SK-N-SH treated with all-trans-retinoic acid at 6 μM for 48 hours (cell line): ENCODE data around the gene KLHDC10.

ENCODE experiments used
- ATAC-seq: fragments of 200-7000 bp; cut with Tn5 transposase; 3 replicates; pipeline ENCODE4 v1.9.1; 2020; ENCODE audit warnings: mild to moderate bottlenecking, moderate library complexity
- ARNTL ChIP-seq: fragments of 450-650 bp; formaldehyde crosslinking; IDR thresholded peaks from 2 replicates; pipeline ENCODE4 v1.5.0; 2020; ENCODE audit warnings: low read depth, mild to moderate bottlenecking, moderate library complexity, borderline replicate concordance
- BACH2 ChIP-seq: fragments of 250-450 bp; sonication (Bioruptor Pico); IDR thresholded peaks from 2 replicates; pipeline ENCODE4 v1.9.0; 2021; ENCODE audit warnings: mild to moderate bottlenecking, borderline replicate concordance
- CREB5 ChIP-seq: fragments of 250-450 bp; sonication (Bioruptor Pico); IDR thresholded peaks from 2 replicates; pipeline ENCODE4 v1.5.1; 2020; ENCODE audit warnings: low read depth, mild to moderate bottlenecking, moderate library complexity
- CSDC2 ChIP-seq: fragments of 250-450 bp; sonication (Bioruptor Pico); IDR thresholded peaks from 2 replicates; pipeline ENCODE4 v1.5.0; 2020; ENCODE audit warnings: mild to moderate bottlenecking, moderate library complexity
- CSRNP3 ChIP-seq: fragments of 250-450 bp; sonication (Bioruptor Pico); IDR thresholded peaks from 2 replicates; pipeline ENCODE4 v1.5.1; 2021; ENCODE audit warnings: mild to moderate bottlenecking, moderate library complexity
- ESRRG ChIP-seq: fragments of 250-450 bp; sonication (Bioruptor Pico); IDR thresholded peaks from 2 replicates; pipeline ENCODE4 v1.6.1; 2021; ENCODE audit warnings: mild to moderate bottlenecking
- GLIS3 ChIP-seq: fragments of 250-450 bp; sonication (Bioruptor Pico); IDR thresholded peaks from 2 replicates; pipeline ENCODE4 v1.5.0; 2020; ENCODE audit warnings: mild to moderate bottlenecking, moderate library complexity
- ISL1 ChIP-seq: fragments of 250-450 bp; sonication (Bioruptor Pico); IDR thresholded peaks from 2 replicates; pipeline ENCODE4 v2.1.2; 2022; ENCODE audit warnings: mild to moderate bottlenecking, moderate library complexity
- OSR1 ChIP-seq: fragments of 250-450 bp; sonication (Bioruptor Pico); IDR thresholded peaks from 2 replicates; pipeline ENCODE4 v1.8.0; 2022; ENCODE audit warnings: moderate library complexity, mild to moderate bottlenecking, inconsistent platforms
- PATZ1 ChIP-seq: fragments of 250-450 bp; sonication (Bioruptor Pico); IDR thresholded peaks from 2 replicates; pipeline ENCODE4 v1.8.0; 2020; ENCODE audit warnings: mild to moderate bottlenecking, moderate library complexity, borderline replicate concordance
- POU6F1 ChIP-seq: fragments of 250-450 bp; sonication (Bioruptor Pico); IDR thresholded peaks from 2 replicates; pipeline ENCODE4 v1.8.0; 2021; ENCODE audit warnings: low read depth, mild to moderate bottlenecking, moderate library complexity, borderline replicate concordance
- RARB ChIP-seq: fragments of 250-450 bp; sonication (Bioruptor Pico); IDR thresholded peaks from 2 replicates; pipeline ENCODE4 v1.8.0; 2021; ENCODE audit warnings: mild to moderate bottlenecking, moderate library complexity
- SNAI2 ChIP-seq: fragments of 250-450 bp; sonication (Bioruptor Pico); IDR thresholded peaks from 2 replicates; pipeline ENCODE4 v1.5.0; 2020; ENCODE audit warnings: mild to moderate bottlenecking, moderate library complexity
- TOX ChIP-seq: fragments of 250-450 bp; sonication (Bioruptor Pico); IDR thresholded peaks from 2 replicates; pipeline ENCODE4 v1.8.0; 2021; ENCODE audit warnings: mild to moderate bottlenecking, moderate library complexity, borderline replicate concordance
- TSHZ2 ChIP-seq: fragments of 250-450 bp; sonication (Bioruptor Pico); IDR thresholded peaks from 2 replicates; pipeline ENCODE4 v1.5.0; 2020; ENCODE audit warnings: mild to moderate bottlenecking, moderate library complexity
- ZC3H10 ChIP-seq: fragments of 250-450 bp; sonication (Bioruptor Pico); IDR thresholded peaks from 2 replicates; pipeline ENCODE4 v1.5.1; 2021; ENCODE audit warnings: mild to moderate bottlenecking, moderate library complexity
- ZFP3 ChIP-seq: fragments of 250-450 bp; sonication (Bioruptor Pico); IDR thresholded peaks from 2 replicates; pipeline ENCODE4 v1.5.0; 2020; ENCODE audit warnings: mild to moderate bottlenecking, moderate library complexity
- ZNF565 ChIP-seq: fragments of 450-650 bp; formaldehyde crosslinking; conservative IDR thresholded peaks from 2 replicates; pipeline ENCODE4 v1.5.0; 2020; ENCODE audit warnings: low read depth, mild to moderate bottlenecking, moderate library complexity
- ZNF70 ChIP-seq: fragments of 450-650 bp; formaldehyde crosslinking; IDR thresholded peaks from 2 replicates; pipeline ENCODE4 v1.5.0; 2020; ENCODE audit warnings: mild to moderate bottlenecking, moderate library complexity
- ZNF8 ChIP-seq: fragments of 450-650 bp; formaldehyde crosslinking; IDR thresholded peaks from 2 replicates; pipeline ENCODE4 v1.5.0; 2020; ENCODE audit warnings: mild to moderate bottlenecking, moderate library complexity

The KLHDC10 gene

GRCh38 chr7:130143334-130143732 is 73.0 kb downstream of the KLHDC10 start:
- no peak for TF ChIP-seq SNAI2
- TF ChIP-seq CSRNP3 (CRISPR knock-in tag), result no peak
- no peak for TF ChIP-seq ZC3H10 (CRISPR knock-in tag)
- no peak for TF ChIP-seq CREB5 (CRISPR knock-in tag)
- no peak for TF ChIP-seq CSDC2 (CRISPR knock-in tag)
- TF ChIP-seq ISL1 (CRISPR knock-in tag), result no peak
- TF ChIP-seq RARB, result no peak
- TF ChIP-seq ZNF8, result no peak
- no peak for TF ChIP-seq ZNF565 (CRISPR knock-in tag)
- TF ChIP-seq ZNF70 (CRISPR knock-in tag), result no peak
- TF ChIP-seq BACH2, result no peak
- TF ChIP-seq ZFP3 (CRISPR knock-in tag), result no peak
- TF ChIP-seq ESRRG (CRISPR knock-in tag), result no peak
- TF ChIP-seq TSHZ2 (CRISPR knock-in tag), result no peak
- TF ChIP-seq ARNTL (CRISPR knock-in tag), result no peak
- no peak for TF ChIP-seq PATZ1
- no peak for TF ChIP-seq TOX (CRISPR knock-in tag)
- no peak for TF ChIP-seq OSR1 (CRISPR knock-in tag)
- no peak for TF ChIP-seq POU6F1
- no peak for ATAC-seq

GRCh38 chr7:130143986-130144311 is 73.6 kb downstream of the KLHDC10 start:
- no peak for ATAC-seq
- TF ChIP-seq ZNF70 (CRISPR knock-in tag) (no peak), CREB5 (CRISPR knock-in tag) (no peak), GLIS3 (CRISPR knock-in tag) (no peak), POU6F1 (no peak), CSDC2 (CRISPR knock-in tag) (no peak), ESRRG (CRISPR knock-in tag) (no peak), CSRNP3 (CRISPR knock-in tag) (no peak), TSHZ2 (CRISPR knock-in tag) (no peak), BACH2 (no peak), TOX (CRISPR knock-in tag) (no peak), ZFP3 (CRISPR knock-in tag) (no peak), RARB (no peak), ZNF565 (CRISPR knock-in tag) (no peak)
- TF ChIP-seq, all 23 proteins: peak for 0
